Esophagus squamous epithelium (tissue), 5 donors: ENCODE data around the gene ARHGAP44. TPM values are rescaled to one million over a fixed set of nuclear protein-coding genes. Genes with fewer than 3 reads are reported as not detected.

ENCODE experiments used
- DNase-seq: peaks from one replicate; lab custom pipeline; 2025; lab: John Stamatoyannopoulos, UW
- H3K27ac ChIP-seq, 4 donors: fragments of 200-600 bp; sonication (generic); one replicate each; pipeline ENCODE4 v1.5.1; 2016 to 2019; ENCODE audit warnings: mild to moderate bottlenecking in 1 of 4
- H3K27me3 ChIP-seq, 4 donors: fragments of 200-600 bp; sonication (generic); 1 replicate in 3 of 4; 2 replicates in 1 of 4; pipeline versions ENCODE4 v1.5.1 to v1.6.0; 2017 to 2021; ENCODE audit warnings: antibody characterized with exemption in 1 of 4
- H3K36me3 ChIP-seq, 3 donors: fragments of 200-600 bp; sonication (generic); one replicate each; pipeline ENCODE4 v1.5.1; 2016 to 2019
- H3K4me1 ChIP-seq, 3 donors: fragments of 200-600 bp; sonication (generic); one replicate each; pipeline ENCODE4 v1.5.1; 2017 to 2019
- H3K4me3 ChIP-seq, 4 donors: fragments of 200-600 bp; sonication (generic); 1 replicate in 3 of 4; 2 replicates in 1 of 4; pipeline ENCODE4 v1.5.1; 2016 to 2019; ENCODE audit warnings: mild to moderate bottlenecking in 2 of 4, moderate library complexity in 1 of 4
- H3K9me3 ChIP-seq, 3 donors: fragments of 200-600 bp; sonication (generic); one replicate each; pipeline ENCODE4 v1.5.1; 2016 to 2019
- CTCF ChIP-seq, 6 experiments: fragments of 450-650 bp in 4 of 6; fragments of 200-600 bp in 2 of 6; sonication (generic) in 2 of 6; IDR thresholded peaks; one replicate each; pipeline ENCODE4 v1.5.1; 2016 to 2019; ENCODE audit warnings: antibody characterized with exemption in 6 of 6, mild to moderate bottlenecking in 4 of 6, moderate library complexity in 4 of 6
- POLR2A ChIP-seq, 4 donors: fragments of 450-650 bp; IDR thresholded peaks; one replicate each; pipeline ENCODE4 v1.6.1; 2017; ENCODE audit warnings: antibody characterized with exemption in 4 of 4, mild to moderate bottlenecking in 4 of 4, moderate library complexity in 3 of 4
- WGBS, 2 donors: methylation state at CpG; one replicate each; pipeline ENCODE4 v1.1.5; 2018; 5-methylcytosine and 5-hydroxymethylcytosine counted together
- intact Hi-C: fragments of 100-400 bp; cut with DNase I; formaldehyde crosslinking; loops from one replicate; pipeline ENCODE4 v1.15.0; 2022
- total RNA-seq, 4 donors: library from RNA; depleted of rRNA; stranded (reverse); fragments of >200 nt; gene quantifications; one replicate each; pipeline ENCODE4 v1.1.0, GENCODE V29; 2016
- donor health status: DM: yes; HTN: yes; CAD: no.

Gene ARHGAP44
- total RNA-seq, 4 donors from 2014 or later = 0.61 to 1.9 (median 0.89) TPM

GRCh38 chr17:12987120-12987519, 197.8 kb downstream of the ARHGAP44 start:
- WGBS, 2 donors = 34 to 52% methylated on average over 10 to 11 of the region's 12 CpGs
- peaks cover 0 to 38% (median 3%) of the 10 kb centered on the region in 3 donors for H3K4me1 ChIP-seq
- H3K9me3 ChIP-seq = no peaks in the 10 kb centered on the region
- H3K27me3 ChIP-seq = no peaks in the 10 kb centered on the region
- TF ChIP-seq CTCF (IDR thresholded peaks at IDR 0.05) (no peak), POLR2A (IDR thresholded peaks at IDR 0.05) (no peak)
- H3K4me3 ChIP-seq = no peak overlapping the region
- H3K36me3 ChIP-seq = peaks cover 0 to 24% (median 11%) of the 10 kb centered on the region in 3 donors
- intact Hi-C loops = no loop called here
- no peak overlapping the region for H3K27ac ChIP-seq
- DNase-seq = no peak

GRCh38 chr17:12990041-12990808, 200.9 kb downstream of the ARHGAP44 start:
- no peak overlapping the region for H3K27ac ChIP-seq
- H3K4me3 ChIP-seq = no peak overlapping the region
- no peaks in the 10 kb centered on the region for H3K27me3 ChIP-seq
- H3K4me1 ChIP-seq = peaks cover 0 to 29% (median 3%) of the 10 kb centered on the region in 3 donors
- H3K36me3 ChIP-seq = peaks cover 25 to 55% (median 40%) of the 10 kb centered on the region in 3 donors
- intact Hi-C loops = no loop called here
- no peak for TF ChIP-seq POLR2A (IDR thresholded peaks at IDR 0.05)
- TF ChIP-seq CTCF (IDR thresholded peaks at IDR 0.05) = no peak
- H3K9me3 ChIP-seq = no peaks in the 10 kb centered on the region
- no peak for DNase-seq
- WGBS, 2 donors = 61 to 79% methylated on average over 10 to 21 of the region's 25 CpGs

GRCh38 chr17:12990926-12991325, 201.6 kb downstream of the ARHGAP44 start:
- Histone ChIP-seq H3K4me3 (no peak overlapping the region), H3K9me3 (no peaks in the 10 kb centered on the region), H3K27ac (no peak overlapping the region), H3K27me3 (no peaks in the 10 kb centered on the region), H3K36me3 (peaks cover 32 to 62% (median 47%) of the 10 kb centered on the region in 3 donors), H3K4me1 (peaks cover 0 to 22% (median 3%) of the 10 kb centered on the region in 3 donors)
- WGBS, 2 donors = 94 to 96% methylated on average over 12 of the region's 12 CpGs
- TF ChIP-seq CTCF (IDR thresholded peaks at IDR 0.05) = no peak
- TF ChIP-seq POLR2A (IDR thresholded peaks at IDR 0.05) = no peak
- DNase-seq = no peak
- intact Hi-C loops = no loop called here

GRCh38 chr17:12992676-12993075, 203.4 kb downstream of the ARHGAP44 start:
- 94% methylated on average over 7 of the region's 14 CpGs; no CpG with 5 or more reads in 1 of the 2 donors for WGBS, 2 donors
- TF ChIP-seq POLR2A (IDR thresholded peaks at IDR 0.05) = no peak
- no peak for TF ChIP-seq CTCF (IDR thresholded peaks at IDR 0.05)
- peaks cover 0 to 4% (median 0%) of the 10 kb centered on the region in 3 donors for H3K4me1 ChIP-seq
- no peak for DNase-seq
- no peaks in the 10 kb centered on the region for H3K27me3 ChIP-seq
- intact Hi-C loops = no loop called here
- peaks cover 45 to 79% (median 60%) of the 10 kb centered on the region in 3 donors for H3K36me3 ChIP-seq
- no peak overlapping the region for H3K27ac ChIP-seq
- H3K4me3 ChIP-seq = no peak overlapping the region
- H3K9me3 ChIP-seq = no peaks in the 10 kb centered on the region

GRCh38 chr17:12993631-12994030, 204.3 kb downstream of the ARHGAP44 start:
- no peaks in the 10 kb centered on the region for H3K9me3 ChIP-seq
- no peaks in the 10 kb centered on the region for H3K27me3 ChIP-seq
- H3K4me3 ChIP-seq = no peak overlapping the region
- WGBS, 2 donors = 93 to 95% methylated on average over 4 to 6 of the region's 14 CpGs
- intact Hi-C loops = no loop called here
- TF ChIP-seq CTCF (IDR thresholded peaks at IDR 0.05) (no peak), POLR2A (IDR thresholded peaks at IDR 0.05) (no peak)
- peaks cover 45 to 89% (median 69%) of the 10 kb centered on the region in 3 donors for H3K36me3 ChIP-seq
- H3K27ac ChIP-seq = no peak overlapping the region
- DNase-seq = no peak
- H3K4me1 ChIP-seq = peaks cover 0 to 4% (median 0%) of the 10 kb centered on the region in 3 donors
